Measurements from ENCODE around the gene SEC11C. TPM values are rescaled to one million over a fixed set of nuclear protein-coding genes. Genes with fewer than 3 reads are reported as not detected.

SEC11C gene
- polyA plus RNA-seq, 3 donors, result 14.9 to 98.4 (median 98.0) TPM

GRCh38 chr18:59123588-59124369, 15.9 kb upstream of the SEC11C start:
- intact Hi-C loops (cut with micrococcal nuclease), result no loop called here
- TF ChIP-seq, protein P1, sequence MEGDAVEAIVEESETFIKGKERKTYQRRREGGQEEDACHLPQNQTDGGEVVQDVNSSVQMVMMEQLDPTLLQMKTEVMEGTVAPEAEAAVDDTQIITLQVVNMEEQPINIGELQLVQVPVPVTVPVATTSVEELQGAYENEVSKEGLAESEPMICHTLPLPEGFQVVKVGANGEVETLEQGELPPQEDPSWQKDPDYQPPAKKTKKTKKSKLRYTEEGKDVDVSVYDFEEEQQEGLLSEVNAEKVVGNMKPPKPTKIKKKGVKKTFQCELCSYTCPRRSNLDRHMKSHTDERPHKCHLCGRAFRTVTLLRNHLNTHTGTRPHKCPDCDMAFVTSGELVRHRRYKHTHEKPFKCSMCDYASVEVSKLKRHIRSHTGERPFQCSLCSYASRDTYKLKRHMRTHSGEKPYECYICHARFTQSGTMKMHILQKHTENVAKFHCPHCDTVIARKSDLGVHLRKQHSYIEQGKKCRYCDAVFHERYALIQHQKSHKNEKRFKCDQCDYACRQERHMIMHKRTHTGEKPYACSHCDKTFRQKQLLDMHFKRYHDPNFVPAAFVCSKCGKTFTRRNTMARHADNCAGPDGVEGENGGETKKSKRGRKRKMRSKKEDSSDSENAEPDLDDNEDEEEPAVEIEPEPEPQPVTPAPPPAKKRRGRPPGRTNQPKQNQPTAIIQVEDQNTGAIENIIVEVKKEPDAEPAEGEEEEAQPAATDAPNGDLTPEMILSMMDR (IDR thresholded peaks at IDR 0.05), result no peak

GRCh38 chr18:59124370-59124704, 15.3 kb upstream of the SEC11C start:
- WGBS (ENCODE audit: insufficient coverage), result no CpG with 5 or more reads among the region's 1 CpG
- Histone ChIP-seq H3K9ac (ENCODE audit: insufficient read depth, low read length, poor library complexity, severe bottlenecking) (no peak overlapping the region), H3K79me2 (ENCODE audit: insufficient read depth, low read length) (no peaks in the 10 kb centered on the region), H3K9me3 (replicated peaks in 1 of 2; ENCODE audit: control insufficient read depth in 1 of 2, insufficient read depth in 1 of 2, low read length in 2 of 2) (no peaks in the 10 kb centered on the region), H4K20me1 (ENCODE audit: insufficient read depth, low read length) (no peaks in the 10 kb centered on the region), H3K4me3 (replicated peaks in 1 of 3; ENCODE audit: low read depth in 2 of 3, low read length in 3 of 3) (no peak overlapping the region), H3K36me3 (replicated peaks in 1 of 2; ENCODE audit: control insufficient read depth in 1 of 2, insufficient read depth in 2 of 2, low read length in 2 of 2) (no peaks in the 10 kb centered on the region), H3K27me3 (ENCODE audit: control insufficient read depth in 2 of 2, insufficient read depth in 2 of 2, low read length in 2 of 2) (peaks cover 0 to 7% of the 10 kb centered on the region in 2 donors), H2AFZ (ENCODE audit: insufficient read depth, low read depth, low read length, poor library complexity, severe bottlenecking) (no peak overlapping the region), H3K27ac (ENCODE audit: low read depth in 1 of 2, low read length in 2 of 2) (no peak overlapping the region), H3K4me2 (replicated peaks; ENCODE audit: extremely low read depth, low read length, poor library complexity, severe bottlenecking) (no peak overlapping the region), H3K4me1 (ENCODE audit: control insufficient read depth in 1 of 2, insufficient read depth in 2 of 2, low read length in 2 of 2) (no peaks in the 10 kb centered on the region)
- no peaks in the 10 kb centered on the region for H3K4me1 Mint-ChIP-seq
- intact Hi-C loops (cut with micrococcal nuclease), result no loop called here
- no peak for DNase-seq
- H3K9me3 Mint-ChIP-seq, result peaks cover 0 to 6% (median 0%) of the 10 kb centered on the region in 7 donors
- H3K4me3 Mint-ChIP-seq, result no peak overlapping the region
- no peak overlapping the region for H3K27ac Mint-ChIP-seq
- no peaks in the 10 kb centered on the region for H3K36me3 Mint-ChIP-seq
- peaks cover 3 to 13% (median 9%) of the 10 kb centered on the region in 3 donors for H3K27me3 Mint-ChIP-seq (ENCODE audit: low read depth in 3 of 3)
- TF ChIP-seq, protein P1 (IDR thresholded peaks at IDR 0.05), result no peak

More at GRCh38 chr18:59123588-59124369, 15.9 kb upstream of the SEC11C start:
- Histone ChIP-seq H3K4me1 (ENCODE audit: control insufficient read depth in 1 of 2, insufficient read depth in 2 of 2, low read length in 2 of 2) (no peaks in the 10 kb centered on the region), H3K27me3 (ENCODE audit: control insufficient read depth in 2 of 2, insufficient read depth in 2 of 2, low read length in 2 of 2) (peaks cover 0 to 7% of the 10 kb centered on the region in 2 donors), H3K9me3 (replicated peaks in 1 of 2; ENCODE audit: control insufficient read depth in 1 of 2, insufficient read depth in 1 of 2, low read length in 2 of 2) (no peaks in the 10 kb centered on the region), H3K9ac (ENCODE audit: insufficient read depth, low read length, poor library complexity, severe bottlenecking) (no peak overlapping the region), H3K4me2 (replicated peaks; ENCODE audit: extremely low read depth, low read length, poor library complexity, severe bottlenecking) (no peak overlapping the region), H3K4me3 (replicated peaks in 1 of 3; ENCODE audit: low read depth in 2 of 3, low read length in 3 of 3) (no peak overlapping the region), H3K27ac (ENCODE audit: low read depth in 1 of 2, low read length in 2 of 2) (no peak overlapping the region), H3K36me3 (replicated peaks in 1 of 2; ENCODE audit: control insufficient read depth in 1 of 2, insufficient read depth in 2 of 2, low read length in 2 of 2) (no peaks in the 10 kb centered on the region), H2AFZ (ENCODE audit: insufficient read depth, low read depth, low read length, poor library complexity, severe bottlenecking) (no peak overlapping the region), H4K20me1 (ENCODE audit: insufficient read depth, low read length) (no peaks in the 10 kb centered on the region), H3K79me2 (ENCODE audit: insufficient read depth, low read length) (no peaks in the 10 kb centered on the region)
- Mint-ChIP-seq H3K9me3 (peaks cover 0 to 6% (median 0%) of the 10 kb centered on the region in 7 donors), H3K27me3 (ENCODE audit: low read depth in 3 of 3) (peaks cover 3 to 10% (median 8%) of the 10 kb centered on the region in 3 donors), H3K4me3 (no peak overlapping the region), H3K36me3 (no peaks in the 10 kb centered on the region), H3K27ac (no peak overlapping the region), H3K4me1 (no peaks in the 10 kb centered on the region)
- no peak for DNase-seq
- WGBS (ENCODE audit: insufficient coverage), result no CpG with 5 or more reads among the region's 5 CpGs

Data from CD14-positive monocyte (primary cell).